Nephron progenitor cell (in vitro differentiated cells): Measurements from ENCODE around the gene PTPRD.

ENCODE experiments used
- DNase-seq: peaks from one replicate; pipeline ENCODE4 v3.0.0; 2021
- H3K27ac Mint-ChIP-seq: 2 replicates; pipeline ENCODE4 v1.8.0; 2021; ENCODE audit warnings: mild to moderate bottlenecking, moderate library complexity, mixed read lengths
- H3K27me3 Mint-ChIP-seq: 2 replicates; pipeline ENCODE4 v1.8.0; 2021; ENCODE audit warnings: mild to moderate bottlenecking, low read depth, mixed read lengths; ENCODE audit not compliant: poor library complexity
- H3K36me3 Mint-ChIP-seq: 2 replicates; pipeline ENCODE4 v1.8.0; 2021; ENCODE audit warnings: low read depth, mixed read lengths
- H3K4me1 Mint-ChIP-seq: 2 replicates; pipeline ENCODE4 v1.8.0; 2021; ENCODE audit warnings: mixed read lengths
- H3K4me3 Mint-ChIP-seq: 2 replicates; pipeline ENCODE4 v1.8.0; 2021; ENCODE audit warnings: mild to moderate bottlenecking, moderate library complexity, mixed read lengths
- H3K9me3 Mint-ChIP-seq: 2 replicates; pipeline ENCODE4 v1.8.0; 2021; ENCODE audit warnings: mild to moderate bottlenecking, moderate library complexity, mixed read lengths
- CTCF ChIP-seq: fragments of 200-600 bp; sonication (generic); IDR thresholded peaks from 2 replicates; pipeline ENCODE4 v1.5.0; 2021; ENCODE audit warnings: antibody characterized with exemption

The PTPRD gene

GRCh38 chr9:8726692-8727091, 1886.1 kb downstream of the PTPRD start:
- Mint-ChIP-seq H3K27ac (no peak overlapping the region), H3K36me3 (peaks cover 47% of the 10 kb centered on the region), H3K9me3 (no peaks in the 10 kb centered on the region), H3K4me1 (peaks cover 36% of the 10 kb centered on the region), H3K27me3 (no peaks in the 10 kb centered on the region), H3K4me3 (no peak overlapping the region)
- no peak for TF ChIP-seq CTCF
- no peak for DNase-seq

- Mint-ChIP-seq H3K9me3 (no peaks in the 10 kb centered on the region), H3K27me3 (no peaks in the 10 kb centered on the region), H3K4me1 (peaks cover 36% of the 10 kb centered on the region), H3K36me3 (peaks cover 40% of the 10 kb centered on the region), H3K4me3 (no peak overlapping the region), H3K27ac (no peak overlapping the region)
- no peak for TF ChIP-seq CTCF
- DNase-seq = no peak
These were observed 1887.2 kb downstream of the PTPRD start for GRCh38 chr9:8725635-8726034.

- Mint-ChIP-seq H3K4me3 (peak overlapping the region; percentile 13), H3K36me3 (peaks cover 29% of the 10 kb centered on the region), H3K27me3 (no peaks in the 10 kb centered on the region), H3K9me3 (no peaks in the 10 kb centered on the region), H3K4me1 (peaks cover 36% of the 10 kb centered on the region), H3K27ac (peak overlapping the region; percentile 78)
- DNase-seq = peak; percentile 14
- TF ChIP-seq CTCF = no peak
These were observed 1888.4 kb downstream of the PTPRD start for GRCh38 chr9:8724284-8725018.

- Mint-ChIP-seq H3K4me3 (no peak overlapping the region), H3K9me3 (no peaks in the 10 kb centered on the region), H3K4me1 (peaks cover 48% of the 10 kb centered on the region), H3K36me3 (peaks cover 17% of the 10 kb centered on the region), H3K27ac (peak overlapping the region; percentile 3), H3K27me3 (no peaks in the 10 kb centered on the region)
- DNase-seq = no peak
- no peak for TF ChIP-seq CTCF
These were observed 1889.6 kb downstream of the PTPRD start for GRCh38 chr9:8723195-8723594.

- H3K4me1 Mint-ChIP-seq = peaks cover 39% of the 10 kb centered on the region
- no peak for TF ChIP-seq CTCF
- H3K27ac Mint-ChIP-seq = no peak overlapping the region
- peaks cover 9% of the 10 kb centered on the region for H3K36me3 Mint-ChIP-seq
- no peak for DNase-seq
- no peaks in the 10 kb centered on the region for H3K9me3 Mint-ChIP-seq
- H3K4me3 Mint-ChIP-seq = no peak overlapping the region
- no peaks in the 10 kb centered on the region for H3K27me3 Mint-ChIP-seq
These were observed 1892.8 kb downstream of the PTPRD start for GRCh38 chr9:8719833-8720486.
